LNCaP clone FGC (cell line): ENCODE results near the gene IFI30.
"Not testable (repeated sequence)": the region's sequence is repeated elsewhere in the genome, so short reads cannot be mapped to it uniquely, and the experiment has no call there.

Experiments
- DNase-seq: peaks from one replicate; pipeline ENCODE4 v3.0.0-alpha.2; 2011; ENCODE audit warnings: low read depth
- H3K4me3 ChIP-seq: 2 replicates; pipeline ENCODE4 v1.5.1; 2011; ENCODE audit warnings: mild to moderate bottlenecking, low read depth, low read length, control low read depth
- TF ChIP-seq, protein P1 (sequence below): IDR thresholded peaks from 2 replicates; pipeline ENCODE4 v1.5.1; 2012; ENCODE audit warnings: mild to moderate bottlenecking; ENCODE audit not compliant: control insufficient read depth, insufficient read depth; ENCODE audit errors: extremely low read depth

The IFI30 gene

GRCh38 chr19:18206018-18206417 is 32.4 kb downstream of the IFI30 start:
- no peak for DNase-seq
- TF ChIP-seq, protein P1, sequence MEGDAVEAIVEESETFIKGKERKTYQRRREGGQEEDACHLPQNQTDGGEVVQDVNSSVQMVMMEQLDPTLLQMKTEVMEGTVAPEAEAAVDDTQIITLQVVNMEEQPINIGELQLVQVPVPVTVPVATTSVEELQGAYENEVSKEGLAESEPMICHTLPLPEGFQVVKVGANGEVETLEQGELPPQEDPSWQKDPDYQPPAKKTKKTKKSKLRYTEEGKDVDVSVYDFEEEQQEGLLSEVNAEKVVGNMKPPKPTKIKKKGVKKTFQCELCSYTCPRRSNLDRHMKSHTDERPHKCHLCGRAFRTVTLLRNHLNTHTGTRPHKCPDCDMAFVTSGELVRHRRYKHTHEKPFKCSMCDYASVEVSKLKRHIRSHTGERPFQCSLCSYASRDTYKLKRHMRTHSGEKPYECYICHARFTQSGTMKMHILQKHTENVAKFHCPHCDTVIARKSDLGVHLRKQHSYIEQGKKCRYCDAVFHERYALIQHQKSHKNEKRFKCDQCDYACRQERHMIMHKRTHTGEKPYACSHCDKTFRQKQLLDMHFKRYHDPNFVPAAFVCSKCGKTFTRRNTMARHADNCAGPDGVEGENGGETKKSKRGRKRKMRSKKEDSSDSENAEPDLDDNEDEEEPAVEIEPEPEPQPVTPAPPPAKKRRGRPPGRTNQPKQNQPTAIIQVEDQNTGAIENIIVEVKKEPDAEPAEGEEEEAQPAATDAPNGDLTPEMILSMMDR = no peak
- no peak overlapping the region for H3K4me3 ChIP-seq

DNA sequence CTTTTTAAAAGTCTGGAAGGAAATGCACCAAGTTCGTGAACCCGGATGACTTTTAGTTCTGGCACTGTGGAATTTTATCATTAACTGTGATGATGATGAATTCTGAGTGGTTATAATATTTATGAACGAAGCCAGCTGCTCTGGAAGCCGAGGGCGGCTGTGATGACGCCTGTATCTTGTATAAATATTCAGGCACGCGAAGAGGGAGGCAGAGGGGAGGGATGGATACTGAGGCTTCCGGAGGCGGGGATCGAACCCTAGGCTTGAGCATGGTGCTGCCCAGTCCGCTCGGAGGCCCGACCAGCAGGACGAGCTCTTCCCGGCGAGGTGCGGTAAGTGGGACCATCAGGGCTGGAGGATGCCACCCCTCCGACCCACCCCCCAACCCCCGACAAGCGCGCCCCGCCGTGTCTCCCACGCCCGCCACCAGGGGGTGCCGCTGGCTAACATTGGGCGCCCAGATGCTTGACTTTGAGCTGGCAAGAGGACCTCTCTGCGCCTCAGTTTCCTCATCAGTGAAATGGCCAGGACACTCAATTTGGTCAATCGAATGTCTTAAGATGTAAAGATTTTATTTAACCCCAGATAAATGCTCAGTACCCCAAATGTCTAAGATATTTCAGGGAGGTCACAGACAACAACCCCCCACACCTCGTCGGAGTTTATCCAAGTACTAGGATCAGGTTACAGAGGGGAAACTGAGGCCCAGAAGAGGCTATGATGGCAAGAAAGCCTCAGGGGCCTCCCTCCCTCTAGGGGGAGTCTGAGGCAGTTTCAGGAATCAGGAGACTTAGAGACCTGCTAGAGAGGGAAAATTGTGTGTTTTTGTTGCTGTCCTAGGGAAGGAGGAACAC is 34.7 kb downstream of the IFI30 start:
- DNase-seq = no peak
- TF ChIP-seq, protein P1 = peak; percentile 67

GRCh38 chr19:18209912-18210311 is 36.3 kb downstream of the IFI30 start:
- not testable (repeated sequence) for DNase-seq, H3K4me3 ChIP-seq

More for the DNA sequence above, 34.7 kb downstream of the IFI30 start:
- H3K4me3 ChIP-seq = no peak overlapping the region

DNA sequence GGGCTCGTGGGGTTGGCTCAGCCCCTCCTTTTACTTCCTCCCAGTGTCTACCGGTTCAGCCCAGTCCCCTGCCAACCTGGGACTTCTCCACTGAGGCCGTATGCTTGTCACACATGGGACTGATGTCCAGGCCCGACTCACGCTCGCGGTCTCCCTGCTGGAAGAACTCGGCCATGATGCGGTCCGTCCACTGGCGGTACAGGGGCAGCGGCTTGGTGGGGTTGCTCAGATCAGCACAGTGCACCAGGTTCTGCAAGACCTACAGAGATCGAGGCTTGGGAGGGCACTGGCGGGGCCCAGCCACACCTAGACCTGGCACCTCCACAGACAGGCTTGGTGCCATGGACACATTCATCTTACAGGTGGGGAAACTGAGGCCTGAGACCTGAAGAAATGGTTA is 38.1 kb downstream of the IFI30 start:
- H3K4me3 ChIP-seq = no peak overlapping the region
- no peak for DNase-seq
- TF ChIP-seq, protein P1 = no peak

GRCh38 chr19:18214779-18215433 is 41.3 kb downstream of the IFI30 start:
- no peak for DNase-seq
- TF ChIP-seq, protein P1 = no peak
- H3K4me3 ChIP-seq = no peak overlapping the region

DNA sequence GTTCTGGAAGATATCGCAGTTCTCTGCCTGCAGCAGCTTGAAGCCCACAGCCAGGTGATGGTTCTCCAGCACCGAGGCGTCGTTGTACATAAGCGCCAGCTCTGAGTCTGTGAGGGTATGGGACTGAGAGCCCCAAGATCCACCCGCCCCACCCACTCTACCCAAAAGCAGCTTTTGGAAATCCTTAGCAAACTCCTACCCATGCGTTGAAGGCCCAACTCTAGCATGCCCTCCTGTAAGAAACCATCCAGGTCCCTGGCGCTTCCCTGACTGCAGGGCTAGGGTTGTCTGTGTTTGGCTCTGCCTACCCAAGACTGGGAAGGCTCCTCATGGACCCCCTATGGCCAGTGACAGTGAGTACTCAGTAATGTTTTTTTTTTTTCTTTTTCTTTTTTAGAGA is 43.2 kb downstream of the IFI30 start:
- no peak overlapping the region for H3K4me3 ChIP-seq
- no peak for DNase-seq
- TF ChIP-seq, protein P1 = no peak

GRCh38 chr19:18218159-18218558 is 44.5 kb downstream of the IFI30 start:
- H3K4me3 ChIP-seq = no peak overlapping the region
- DNase-seq = no peak
- TF ChIP-seq, protein P1 = no peak
